ENCODE measurements around the gene SLC7A7.

Gene SLC7A7

DNA sequence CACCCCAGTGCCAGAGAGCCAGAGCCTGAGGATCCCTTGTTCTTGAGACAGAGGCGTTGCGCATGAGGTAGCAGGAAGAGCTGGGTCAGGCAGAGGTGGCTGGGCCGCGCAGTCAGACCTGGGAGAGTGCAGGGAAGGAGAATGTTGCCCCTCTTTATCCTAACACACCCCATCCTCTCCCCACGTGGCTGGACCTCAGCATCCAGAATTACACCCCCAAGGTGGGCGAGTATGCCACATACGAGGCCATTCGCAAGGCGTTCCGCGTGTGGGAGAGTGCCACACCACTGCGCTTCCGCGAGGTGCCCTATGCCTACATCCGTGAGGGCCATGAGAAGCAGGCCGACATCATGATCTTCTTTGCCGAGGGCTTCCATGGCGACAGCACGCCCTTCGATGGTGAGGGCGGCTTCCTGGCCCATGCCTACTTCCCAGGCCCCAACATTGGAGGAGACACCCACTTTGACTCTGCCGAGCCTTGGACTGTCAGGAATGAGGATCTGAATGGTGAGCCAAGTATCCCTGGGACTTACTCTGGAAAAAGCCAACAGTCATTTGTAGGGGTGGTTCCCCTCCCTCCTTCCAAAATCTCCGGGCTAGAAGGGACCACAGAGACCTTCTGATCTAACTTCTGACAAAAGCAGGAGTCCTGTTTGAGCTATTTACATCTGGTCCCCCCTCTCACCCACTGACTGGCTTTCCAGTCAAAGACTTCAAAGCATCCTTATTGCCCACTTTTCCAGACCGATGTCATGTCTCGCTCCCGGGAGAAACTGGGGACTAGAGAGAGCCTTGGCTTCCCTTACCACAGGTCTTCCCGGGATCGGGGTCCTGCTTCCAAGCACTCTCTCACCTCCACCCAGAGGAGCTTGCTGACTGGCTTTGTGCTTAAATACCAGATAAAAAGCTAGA is 27.2 kb upstream of the SLC7A7 start:
- TF ChIP-seq, protein P1, sequence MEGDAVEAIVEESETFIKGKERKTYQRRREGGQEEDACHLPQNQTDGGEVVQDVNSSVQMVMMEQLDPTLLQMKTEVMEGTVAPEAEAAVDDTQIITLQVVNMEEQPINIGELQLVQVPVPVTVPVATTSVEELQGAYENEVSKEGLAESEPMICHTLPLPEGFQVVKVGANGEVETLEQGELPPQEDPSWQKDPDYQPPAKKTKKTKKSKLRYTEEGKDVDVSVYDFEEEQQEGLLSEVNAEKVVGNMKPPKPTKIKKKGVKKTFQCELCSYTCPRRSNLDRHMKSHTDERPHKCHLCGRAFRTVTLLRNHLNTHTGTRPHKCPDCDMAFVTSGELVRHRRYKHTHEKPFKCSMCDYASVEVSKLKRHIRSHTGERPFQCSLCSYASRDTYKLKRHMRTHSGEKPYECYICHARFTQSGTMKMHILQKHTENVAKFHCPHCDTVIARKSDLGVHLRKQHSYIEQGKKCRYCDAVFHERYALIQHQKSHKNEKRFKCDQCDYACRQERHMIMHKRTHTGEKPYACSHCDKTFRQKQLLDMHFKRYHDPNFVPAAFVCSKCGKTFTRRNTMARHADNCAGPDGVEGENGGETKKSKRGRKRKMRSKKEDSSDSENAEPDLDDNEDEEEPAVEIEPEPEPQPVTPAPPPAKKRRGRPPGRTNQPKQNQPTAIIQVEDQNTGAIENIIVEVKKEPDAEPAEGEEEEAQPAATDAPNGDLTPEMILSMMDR (IDR thresholded peaks at IDR 0.05; ENCODE audit: insufficient read depth, missing control alignments) = no peak
- no peak for DNase-seq (ENCODE audit: insufficient read length, low spot score)
- no peak for FAIRE-seq

DNA sequence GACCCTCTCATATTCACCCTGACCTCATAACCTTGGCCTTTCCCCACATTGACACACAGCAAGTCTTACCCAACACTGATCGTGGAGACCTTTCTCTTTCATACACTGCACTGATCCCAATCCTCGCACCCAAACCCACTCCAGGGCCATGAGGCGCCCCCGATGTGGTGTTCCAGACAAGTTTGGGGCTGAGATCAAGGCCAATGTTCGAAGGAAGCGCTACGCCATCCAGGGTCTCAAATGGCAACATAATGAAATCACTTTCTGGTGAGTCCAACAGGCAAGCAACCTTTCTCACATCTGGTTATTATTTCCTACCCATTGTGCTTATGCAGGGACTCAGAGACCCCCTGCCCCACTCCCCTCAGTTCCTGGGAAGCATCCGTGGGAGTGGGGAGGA is 26.5 kb upstream of the SLC7A7 start:
- FAIRE-seq = no peak
- TF ChIP-seq, protein P1 (IDR thresholded peaks at IDR 0.05; ENCODE audit: insufficient read depth, missing control alignments) = no peak
- DNase-seq (ENCODE audit: insufficient read length, low spot score) = no peak

DNA sequence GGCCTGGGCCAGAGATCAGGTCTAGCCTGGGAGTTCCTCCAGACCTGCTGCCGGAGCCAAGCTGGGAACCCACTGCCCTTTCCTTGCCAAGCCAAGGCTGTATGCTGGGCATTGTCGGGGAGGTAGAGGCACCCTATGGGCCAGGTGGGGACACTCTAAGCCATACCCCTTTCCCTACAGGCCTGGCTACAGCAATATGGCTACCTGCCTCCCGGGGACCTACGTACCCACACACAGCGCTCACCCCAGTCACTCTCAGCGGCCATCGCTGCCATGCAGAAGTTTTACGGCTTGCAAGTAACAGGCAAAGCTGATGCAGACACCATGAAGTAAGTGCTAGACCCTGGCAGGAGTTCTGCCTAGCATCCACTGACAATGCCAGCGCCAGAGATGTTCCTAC is 26.1 kb upstream of the SLC7A7 start:
- DNase-seq (ENCODE audit: insufficient read length, low spot score) (no peak), FAIRE-seq (no peak)
- TF ChIP-seq, protein P1 (IDR thresholded peaks at IDR 0.05; ENCODE audit: insufficient read depth, missing control alignments) = no peak

DNA sequence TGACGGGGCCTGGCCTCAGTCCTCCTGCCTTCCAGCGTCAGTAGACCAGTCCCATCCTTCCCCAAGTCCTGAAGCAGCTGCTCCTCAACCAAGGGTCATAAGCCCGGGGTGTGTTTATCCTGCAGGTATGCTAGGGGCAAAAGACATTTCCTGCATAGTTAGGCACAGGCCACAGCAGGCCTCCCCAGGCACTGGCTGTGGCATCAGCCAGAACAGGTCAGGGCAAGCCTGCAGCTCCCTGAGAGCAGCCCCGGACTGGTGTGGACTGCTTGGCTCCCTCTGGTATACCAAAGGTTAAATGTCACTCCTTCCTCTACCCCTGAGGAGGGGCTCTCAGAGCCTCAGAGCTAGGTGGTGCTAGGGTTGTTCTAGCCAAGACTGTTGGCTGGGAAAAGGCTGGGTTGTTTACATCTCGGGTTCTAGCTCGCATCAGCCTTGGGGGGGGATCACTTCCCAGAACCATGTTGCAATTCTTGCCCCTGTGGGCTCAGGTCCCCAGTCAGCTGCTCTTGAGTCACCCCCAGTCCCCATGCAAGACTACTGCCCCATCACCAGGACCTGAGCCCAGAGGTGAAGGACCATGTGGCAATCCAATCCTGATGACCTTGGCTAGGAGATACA is 24.0 kb upstream of the SLC7A7 start:
- TF ChIP-seq, protein P1 (IDR thresholded peaks at IDR 0.05; ENCODE audit: insufficient read depth, missing control alignments) = no peak
- FAIRE-seq (no peak), DNase-seq (ENCODE audit: insufficient read length, low spot score) (no peak)

DNA sequence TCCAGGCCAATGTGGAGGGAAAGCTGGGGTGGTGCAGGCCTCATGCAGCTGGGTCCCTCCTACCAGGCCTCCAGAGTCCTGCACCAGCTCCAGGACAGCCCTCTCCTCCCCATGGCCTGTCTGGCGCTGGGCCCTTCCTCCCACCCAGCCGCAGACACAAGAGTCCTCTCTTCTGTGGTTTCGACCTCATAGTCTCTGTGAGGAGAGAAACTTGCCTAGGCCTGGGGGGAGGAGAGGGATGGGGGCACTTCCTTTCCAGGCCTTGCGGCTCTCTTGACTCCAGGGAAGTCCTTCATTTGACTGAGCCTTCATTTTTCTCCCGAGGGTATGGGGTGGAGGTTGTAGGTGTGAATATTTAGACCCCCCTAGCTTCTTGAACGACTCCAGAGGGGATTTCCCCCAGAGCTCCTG is 23.4 kb upstream of the SLC7A7 start:
- TF ChIP-seq, protein P1 (IDR thresholded peaks at IDR 0.05; ENCODE audit: insufficient read depth, missing control alignments) = no peak
- FAIRE-seq = no peak

DNA sequence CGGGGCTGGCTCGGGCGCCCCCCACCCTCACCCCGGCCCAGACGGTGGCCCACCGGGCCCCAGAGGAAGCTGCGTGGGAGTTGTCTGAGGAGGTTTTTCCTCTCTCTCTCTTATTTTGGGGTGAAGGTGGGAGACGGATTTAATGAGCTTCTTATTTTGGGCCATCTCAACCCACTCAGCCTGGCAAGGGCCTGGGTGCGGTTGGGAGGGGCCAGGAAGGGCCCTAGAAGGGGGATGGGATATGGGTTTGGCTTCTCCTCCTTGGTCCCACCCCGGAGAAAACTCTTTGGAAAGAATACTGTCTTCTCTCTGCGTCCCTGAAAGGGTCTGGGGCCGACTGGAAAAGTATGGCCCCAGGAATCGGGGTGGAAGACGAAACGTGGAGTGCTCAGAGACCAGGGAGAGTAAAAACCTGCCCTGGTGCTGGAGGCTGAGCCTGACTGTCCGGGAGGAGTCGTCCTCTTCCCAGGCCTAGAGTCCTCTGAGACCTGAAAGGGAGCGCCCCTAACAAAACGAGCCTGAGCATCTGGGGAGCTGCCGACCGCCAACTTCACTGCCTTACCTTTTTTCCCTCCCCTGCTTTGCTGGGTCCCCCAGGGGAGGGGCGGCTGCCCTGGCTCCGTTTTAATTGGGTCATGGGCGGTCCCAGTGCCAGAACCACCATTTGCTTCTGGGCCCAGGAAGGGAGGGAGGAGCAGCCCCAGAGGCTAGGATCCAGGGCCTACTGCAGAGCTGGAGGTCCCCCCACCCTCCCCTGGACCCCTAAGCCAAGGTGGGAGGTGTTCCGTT is 22.7 kb upstream of the SLC7A7 start:
- TF ChIP-seq, protein P1 (IDR thresholded peaks at IDR 0.05; ENCODE audit: insufficient read depth, missing control alignments) = no peak
- no peak for FAIRE-seq
- DNase-seq (ENCODE audit: insufficient read length, low spot score) = no peak

More for the DNA sequence above, 23.4 kb upstream of the SLC7A7 start:
- DNase-seq (ENCODE audit: insufficient read length, low spot score) = no peak

Measured in D721Med (cell line).